NAMALWA (cell line): ENCODE results near the gene SPPL2C.

ENCODE experiments used
- DNase-seq: peaks from one replicate; pipeline ENCODE4 v3.0.0-alpha.2; 2015; ENCODE audit warnings: low spot score

SPPL2C gene, protein sequence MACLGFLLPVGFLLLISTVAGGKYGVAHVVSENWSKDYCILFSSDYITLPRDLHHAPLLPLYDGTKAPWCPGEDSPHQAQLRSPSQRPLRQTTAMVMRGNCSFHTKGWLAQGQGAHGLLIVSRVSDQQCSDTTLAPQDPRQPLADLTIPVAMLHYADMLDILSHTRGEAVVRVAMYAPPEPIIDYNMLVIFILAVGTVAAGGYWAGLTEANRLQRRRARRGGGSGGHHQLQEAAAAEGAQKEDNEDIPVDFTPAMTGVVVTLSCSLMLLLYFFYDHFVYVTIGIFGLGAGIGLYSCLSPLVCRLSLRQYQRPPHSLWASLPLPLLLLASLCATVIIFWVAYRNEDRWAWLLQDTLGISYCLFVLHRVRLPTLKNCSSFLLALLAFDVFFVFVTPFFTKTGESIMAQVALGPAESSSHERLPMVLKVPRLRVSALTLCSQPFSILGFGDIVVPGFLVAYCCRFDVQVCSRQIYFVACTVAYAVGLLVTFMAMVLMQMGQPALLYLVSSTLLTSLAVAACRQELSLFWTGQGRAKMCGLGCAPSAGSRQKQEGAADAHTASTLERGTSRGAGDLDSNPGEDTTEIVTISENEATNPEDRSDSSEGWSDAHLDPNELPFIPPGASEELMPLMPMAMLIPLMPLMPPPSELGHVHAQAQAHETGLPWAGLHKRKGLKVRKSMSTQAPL

GRCh38 chr17:45844695-45845375 is at the start of gene SPPL2C:
Gene SPPL2C (plus strand): TSS chr17:45844881. CDS start chr17:45844907, 26 bp downstream.
- no peak for DNase-seq

DNA sequence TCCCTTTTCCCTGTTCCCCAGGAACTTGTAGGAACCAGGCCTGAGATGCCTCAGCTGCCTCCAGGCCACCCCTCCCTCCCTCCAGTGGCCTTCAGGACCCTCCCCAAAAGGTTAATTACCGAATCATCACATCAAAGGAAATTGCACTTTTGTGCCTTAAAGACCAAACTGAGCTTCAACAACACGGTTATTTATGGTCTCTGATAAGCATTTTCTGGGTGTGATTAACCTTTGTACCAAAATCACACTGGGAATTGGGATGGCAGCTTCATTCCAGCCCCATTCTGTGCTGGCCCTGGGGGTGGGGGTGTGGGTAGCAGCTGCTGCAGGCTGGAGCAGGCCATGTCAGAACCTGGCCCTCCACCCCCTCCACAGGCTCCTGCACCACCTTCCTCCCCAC is 43.9 kb upstream of the SPPL2C start:
- DNase-seq, result no peak

DNA sequence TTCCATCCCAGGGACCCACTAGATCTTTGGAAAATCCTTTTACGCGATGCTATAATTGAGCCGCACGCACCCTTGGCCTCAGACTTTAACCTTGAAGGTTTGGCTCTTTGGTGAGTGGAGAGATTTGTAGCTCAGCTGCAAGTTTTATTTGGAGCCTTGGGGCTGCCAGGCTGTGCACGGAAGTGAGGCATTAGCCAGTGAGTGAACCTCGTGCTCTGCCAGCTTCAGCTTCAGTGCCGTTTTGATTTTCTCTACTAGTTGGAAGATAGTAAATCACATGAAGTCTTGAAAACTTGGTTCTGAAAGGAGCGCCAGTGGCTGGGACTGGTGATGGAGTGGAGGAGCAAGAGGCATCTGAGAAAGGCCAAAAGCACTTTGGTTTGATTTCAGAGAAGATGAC is 43.3 kb upstream of the SPPL2C start:
- DNase-seq, result no peak

DNA sequence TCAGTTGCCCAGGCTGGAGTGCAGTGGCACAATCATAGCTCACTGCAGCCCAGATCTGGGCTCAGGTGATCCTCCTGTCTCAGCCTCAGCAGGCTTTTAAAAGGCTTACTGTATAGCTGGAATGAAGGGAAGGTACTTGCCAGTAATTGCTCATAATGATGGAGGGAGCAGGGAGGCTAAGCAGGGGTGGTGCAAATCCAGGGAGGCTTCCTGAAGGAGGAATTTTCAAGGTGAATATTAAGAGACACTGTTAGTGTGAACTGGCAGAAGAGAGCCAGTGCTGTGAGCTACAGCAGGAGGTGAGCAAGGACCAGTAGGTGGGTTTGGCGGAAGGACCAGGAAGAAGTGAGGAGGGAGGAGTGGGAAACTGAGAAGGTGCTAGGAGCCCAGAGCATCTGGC is 35.8 kb upstream of the SPPL2C start:
- no peak for DNase-seq

DNA sequence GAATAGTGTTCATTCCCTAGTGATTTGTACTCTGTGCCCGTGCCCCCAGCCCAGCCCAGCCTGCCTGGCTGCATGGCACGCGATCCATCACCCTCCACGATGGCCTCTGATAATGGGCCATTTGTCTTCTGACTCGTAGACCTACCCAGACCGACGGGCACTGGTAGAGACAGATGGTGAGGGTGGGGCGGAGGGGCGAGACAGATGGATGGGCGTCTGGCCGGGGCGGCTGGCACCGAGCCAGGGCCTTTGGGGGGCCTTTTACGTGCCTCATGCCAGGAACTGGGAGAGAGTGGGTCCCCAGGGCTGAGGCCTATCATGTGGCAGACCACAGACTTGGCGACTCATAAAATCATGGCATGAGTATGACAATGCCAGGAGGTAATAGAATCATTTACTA is 35.2 kb upstream of the SPPL2C start:
- DNase-seq, result no peak

DNA sequence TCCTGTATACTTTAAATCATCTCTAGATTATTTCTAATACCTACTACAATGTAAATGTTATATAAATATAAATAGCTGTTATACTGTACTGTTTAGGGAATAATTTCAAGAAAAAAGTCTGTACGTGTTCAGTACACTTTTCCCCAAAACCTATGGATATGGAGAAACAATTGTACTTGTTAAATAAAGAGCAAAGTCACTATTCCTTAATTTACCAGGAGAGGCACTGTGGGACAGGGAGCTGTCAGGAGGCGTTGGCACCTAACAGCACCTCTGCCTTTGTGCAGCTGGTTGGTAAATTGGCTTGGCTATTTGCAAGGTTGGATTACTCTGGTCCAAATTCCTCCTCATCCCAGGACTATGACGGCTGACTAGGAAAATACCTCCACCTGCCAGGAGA is 32.6 kb upstream of the SPPL2C start:
- DNase-seq, result peak; percentile 13

GRCh38 chr17:45813048-45813725 is 31.5 kb upstream of the SPPL2C start:
- peak; percentile 15 for DNase-seq

DNA sequence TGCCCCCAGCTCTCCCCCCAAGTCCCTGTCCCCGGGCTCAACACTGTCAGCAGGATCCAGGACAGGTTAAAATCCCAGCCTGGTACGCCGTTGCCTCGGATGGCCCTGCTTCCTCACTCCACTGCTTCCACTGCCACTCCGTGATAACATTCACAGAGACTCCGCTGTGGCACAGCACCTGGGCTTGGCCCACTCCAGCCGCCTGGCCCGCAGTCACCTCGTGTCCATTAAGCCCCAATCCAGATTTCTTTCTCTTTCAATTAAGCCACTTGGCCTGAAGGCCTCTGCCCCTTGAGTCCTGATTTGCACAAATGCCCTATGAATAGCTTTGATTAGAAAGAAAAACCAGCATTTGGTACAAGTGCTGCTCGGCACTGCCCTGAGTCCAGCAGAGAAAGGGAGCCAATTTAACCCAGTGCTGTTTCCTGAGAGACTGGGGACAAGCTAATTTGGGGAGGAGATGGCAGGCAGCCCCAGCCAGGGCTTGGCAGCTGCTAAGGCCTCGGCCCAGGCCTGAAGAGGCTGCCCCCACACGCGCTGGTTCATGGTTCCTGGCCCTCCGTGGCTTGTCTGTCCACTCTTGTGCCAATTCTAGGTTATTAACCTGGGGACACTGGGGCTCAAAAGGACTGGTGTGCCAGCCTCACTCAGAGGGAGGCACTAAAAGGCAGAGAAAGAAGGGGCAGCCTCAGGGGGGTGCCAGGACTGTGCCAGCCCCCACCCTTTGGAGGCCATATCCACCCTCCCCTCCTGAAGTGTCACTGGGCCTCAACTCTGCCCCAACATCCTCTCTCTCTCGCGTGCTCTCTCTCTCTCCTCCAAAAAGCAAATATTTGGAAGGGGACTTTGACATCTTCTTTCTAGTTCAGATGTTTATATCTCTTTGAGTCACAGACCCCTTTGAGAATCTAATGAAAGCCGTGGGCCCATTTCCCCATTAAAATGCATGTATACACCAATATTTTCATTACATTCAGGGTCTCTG is 29.8 kb upstream of the SPPL2C start:
- no peak for DNase-seq

- no peak for DNase-seq
Observed at GRCh38 chr17:45815752-45816151, 28.9 kb upstream of the SPPL2C start.

DNA sequence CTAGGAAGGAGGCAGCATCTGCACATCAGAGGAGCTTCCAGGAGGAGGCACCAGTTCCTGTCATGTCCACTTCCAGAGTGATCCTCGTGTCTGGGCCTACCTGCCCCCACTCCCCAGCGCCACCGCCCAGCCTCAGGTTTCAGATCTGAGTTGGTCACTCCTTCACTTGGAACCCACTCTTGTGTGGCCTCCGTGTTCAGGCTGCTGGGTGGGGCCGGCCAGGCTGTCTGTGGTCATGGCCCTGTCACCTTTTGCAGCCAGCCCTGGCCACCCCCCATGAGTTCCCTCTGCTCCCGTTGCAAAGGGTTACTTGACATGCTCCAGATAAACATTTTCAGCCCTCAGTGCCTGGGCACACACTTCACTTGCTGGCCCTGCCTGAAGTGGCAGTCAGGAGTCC is 26.6 kb upstream of the SPPL2C start:
- no peak for DNase-seq

DNA sequence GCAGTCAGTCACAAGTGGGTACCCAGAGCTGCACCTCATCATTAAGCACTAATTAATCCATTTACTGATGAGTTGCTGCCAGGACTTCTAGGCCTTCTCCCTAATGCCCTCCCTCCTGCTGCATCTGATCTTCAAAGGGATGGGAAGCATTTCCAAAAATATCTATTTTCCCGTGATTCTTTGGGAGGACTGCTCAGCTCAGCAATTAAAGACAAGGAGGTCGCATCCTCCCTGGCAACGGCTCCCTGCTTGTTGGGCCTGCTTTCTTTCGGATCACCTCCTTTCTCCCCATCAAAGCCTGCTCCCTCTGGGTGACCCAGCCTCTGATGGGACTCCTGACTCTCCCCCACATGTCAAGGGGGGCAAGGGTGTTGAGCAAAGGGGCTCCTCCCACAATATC is 26.0 kb upstream of the SPPL2C start:
- DNase-seq, result no peak

- DNase-seq, result no peak
Observed at GRCh38 chr17:45819632-45820031, 25.0 kb upstream of the SPPL2C start.

DNA sequence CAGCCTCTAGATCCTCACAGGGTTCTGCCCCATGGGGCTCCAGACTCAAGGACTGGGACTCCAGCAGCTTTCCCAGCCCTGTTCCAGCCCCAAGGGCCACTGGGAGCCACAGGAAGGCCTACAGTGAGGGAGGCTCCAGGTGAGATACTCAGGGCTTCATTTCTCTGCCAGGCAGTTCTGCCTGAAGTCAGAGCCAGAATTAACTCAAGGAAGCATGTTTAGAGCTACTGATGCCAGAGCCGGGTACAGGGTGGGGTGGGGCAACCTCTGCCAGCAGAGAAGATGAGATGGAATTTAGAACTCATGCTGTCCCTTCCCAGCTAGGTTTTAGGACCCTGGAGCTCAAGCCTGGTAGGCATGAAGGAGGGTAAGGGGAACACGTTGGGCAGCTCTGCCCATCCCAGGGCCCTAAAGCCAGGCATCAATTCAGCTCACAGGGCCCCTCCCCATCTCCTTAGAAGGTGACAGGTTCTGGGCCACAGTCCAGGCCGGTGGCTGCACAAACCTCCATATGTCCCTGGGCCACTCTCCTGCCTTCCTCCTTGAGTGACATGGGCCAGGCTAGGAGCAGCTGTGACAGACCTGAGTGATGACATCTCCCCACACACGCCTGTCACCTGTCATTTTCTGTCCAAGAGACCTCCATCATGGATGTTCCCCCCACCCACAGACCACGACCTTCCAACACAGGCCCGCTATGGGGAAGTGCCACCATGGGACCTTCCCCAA is 24.5 kb upstream of the SPPL2C start:
- DNase-seq, result no peak

- DNase-seq, result no peak
Observed at GRCh38 chr17:45821147-45821546, 23.5 kb upstream of the SPPL2C start.

DNA sequence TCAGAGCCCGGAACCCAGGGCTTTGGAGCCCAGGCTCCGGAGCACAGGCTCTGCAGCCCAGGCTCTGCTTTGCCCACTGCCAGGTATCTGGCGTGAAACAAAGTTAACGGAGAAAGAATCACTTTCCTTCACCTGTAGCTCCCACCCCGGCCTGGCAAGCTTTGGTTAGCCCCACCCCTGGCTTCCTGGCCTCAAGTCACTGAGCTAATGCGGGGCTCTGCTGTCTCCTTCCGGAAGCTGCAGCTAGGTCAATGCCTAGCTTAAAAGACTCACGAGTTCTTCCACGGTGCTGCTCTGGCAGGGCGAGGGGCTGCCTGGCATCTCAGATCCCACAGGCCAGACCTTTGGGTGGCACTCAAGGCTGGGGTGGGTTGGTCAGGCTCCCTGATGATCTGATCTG is 21.1 kb upstream of the SPPL2C start:
- no peak for DNase-seq

- DNase-seq, result no peak
Observed at GRCh38 chr17:45824475-45824874, 20.2 kb upstream of the SPPL2C start.

DNA sequence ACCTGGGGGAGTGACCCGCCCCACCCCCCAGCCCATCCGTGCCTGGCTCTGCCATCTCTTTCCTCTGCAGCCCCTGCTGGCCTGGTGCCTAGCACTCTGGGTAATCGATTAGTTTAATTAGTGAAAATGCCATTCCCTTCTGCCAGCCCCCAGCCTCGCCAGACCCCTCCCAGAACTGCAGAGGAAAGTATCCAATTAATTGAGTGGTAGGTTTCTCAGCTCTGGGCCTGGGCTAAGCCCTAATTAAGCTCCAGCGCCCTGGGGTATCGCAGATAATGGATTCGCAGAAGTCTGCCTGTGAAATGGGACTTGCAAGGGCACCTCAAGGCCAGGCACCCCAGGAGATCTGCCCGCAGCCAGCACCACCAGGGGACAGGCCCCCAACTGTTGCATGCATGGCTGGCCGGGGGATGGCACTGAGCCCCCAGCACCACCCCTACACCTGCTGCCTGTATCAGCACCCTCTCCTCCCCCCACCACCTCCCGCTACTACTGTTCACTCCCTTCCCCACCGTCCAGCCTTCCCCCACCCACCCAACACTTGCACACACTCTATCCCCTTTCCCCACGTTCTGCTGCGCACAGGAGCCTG is 19.7 kb upstream of the SPPL2C start:
- DNase-seq, result no peak

DNA sequence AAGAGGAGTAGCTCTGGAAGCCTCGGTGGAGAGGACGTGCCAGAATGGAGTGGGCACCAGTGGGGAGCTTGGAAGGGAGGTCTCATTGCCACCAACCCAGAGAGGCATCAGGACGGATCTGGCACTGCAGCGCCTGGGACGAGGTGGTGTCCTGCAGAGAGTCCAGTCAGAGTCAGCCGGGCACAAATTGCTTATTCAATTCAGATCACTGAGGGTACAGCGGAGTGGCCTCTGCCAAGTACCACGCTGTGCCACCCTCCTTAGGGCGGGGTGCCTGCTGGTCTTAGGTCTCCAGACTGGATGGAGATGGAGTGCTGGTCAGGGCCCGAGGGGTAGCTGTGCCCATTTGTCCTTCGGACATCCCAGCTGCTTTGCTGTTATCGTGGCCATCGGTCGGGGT is 18.9 kb upstream of the SPPL2C start:
- no peak for DNase-seq

GRCh38 chr17:45826919-45827588 is 17.6 kb upstream of the SPPL2C start:
- DNase-seq, result no peak

GRCh38 chr17:45828171-45828570 is 16.5 kb upstream of the SPPL2C start:
- no peak for DNase-seq
